NCI-H345 treated with DMSO at 0.1 percent for 48 hours (cell line): ENCODE results near the gene ASB1.

ENCODE experiments used
- DNase-seq: peaks from one replicate; lab custom pipeline; 2025; ENCODE audit not compliant: unreplicated experiment; lab: John Stamatoyannopoulos, UW

The ASB1 gene

GRCh38 chr2:238422285-238422684 lies 4.4 kb upstream of the ASB1 start:
- DNase-seq: no peak

GRCh38 chr2:238422940-238423339 lies 3.8 kb upstream of the ASB1 start:
- no peak for DNase-seq

GRCh38 chr2:238423561-238424312 lies 3.0 kb upstream of the ASB1 start:
- DNase-seq: no peak

GRCh38 chr2:238424313-238424700 lies 2.4 kb upstream of the ASB1 start:
- no peak for DNase-seq

- peak; percentile 54 for DNase-seq
These were observed 1.2 kb upstream of the ASB1 start for GRCh38 chr2:238425505-238425978.

- peak; percentile 54 for DNase-seq
These were observed 654 bp upstream of the ASB1 start for GRCh38 chr2:238425979-238426567.

- no peak for DNase-seq
These were observed 872 bp downstream of the ASB1 start for GRCh38 chr2:238427435-238428162.

- no peak for DNase-seq
These were observed 2.1 kb downstream of the ASB1 start for GRCh38 chr2:238428866-238429265.

- DNase-seq: no peak
These were observed 4.1 kb downstream of the ASB1 start for GRCh38 chr2:238430781-238431180.

GRCh38 chr2:238431456-238431855 lies 4.7 kb downstream of the ASB1 start:
- no peak for DNase-seq

GRCh38 chr2:238433300-238433915 lies 6.7 kb downstream of the ASB1 start:
- no peak for DNase-seq

GRCh38 chr2:238433941-238434845 lies 7.5 kb downstream of the ASB1 start:
- DNase-seq: no peak

- no peak for DNase-seq
These were observed 8.4 kb downstream of the ASB1 start for GRCh38 chr2:238434846-238435751.

- no peak for DNase-seq
These were observed 9.0 kb downstream of the ASB1 start for GRCh38 chr2:238435752-238436096.

- DNase-seq: no peak
These were observed 12.4 kb downstream of the ASB1 start for GRCh38 chr2:238438856-238439849.

GRCh38 chr2:238439917-238440316 lies 13.2 kb downstream of the ASB1 start:
- DNase-seq: no peak

GRCh38 chr2:238440331-238440730 lies 13.6 kb downstream of the ASB1 start:
- no peak for DNase-seq

GRCh38 chr2:238440767-238441166 lies 14.0 kb downstream of the ASB1 start:
- no peak for DNase-seq
